ENCODE results near the gene DACH2.

The DACH2 gene

DNA sequence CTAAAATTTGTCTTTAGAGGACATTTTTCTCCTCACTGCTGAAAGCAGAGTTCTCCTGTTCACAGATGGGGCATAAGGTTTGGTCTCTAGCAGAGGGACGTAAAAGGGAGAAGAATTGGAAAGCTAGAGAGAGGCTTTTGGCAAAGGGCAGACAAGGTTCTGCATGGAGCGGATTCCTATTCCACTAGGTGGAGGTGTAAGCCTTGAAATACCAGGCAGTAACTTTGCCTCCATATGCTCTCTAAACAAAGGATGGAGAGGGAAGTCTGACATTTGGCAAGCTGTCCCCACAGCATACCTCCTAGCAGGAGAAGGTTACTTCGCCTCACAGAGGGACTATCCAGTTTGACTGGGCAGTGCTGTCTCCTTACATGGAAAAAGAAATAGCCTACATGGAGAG lies 174.7 kb downstream of the DACH2 start:
- DNase-seq (ENCODE audit: low read depth in 2 of 2) = no peak

DNA sequence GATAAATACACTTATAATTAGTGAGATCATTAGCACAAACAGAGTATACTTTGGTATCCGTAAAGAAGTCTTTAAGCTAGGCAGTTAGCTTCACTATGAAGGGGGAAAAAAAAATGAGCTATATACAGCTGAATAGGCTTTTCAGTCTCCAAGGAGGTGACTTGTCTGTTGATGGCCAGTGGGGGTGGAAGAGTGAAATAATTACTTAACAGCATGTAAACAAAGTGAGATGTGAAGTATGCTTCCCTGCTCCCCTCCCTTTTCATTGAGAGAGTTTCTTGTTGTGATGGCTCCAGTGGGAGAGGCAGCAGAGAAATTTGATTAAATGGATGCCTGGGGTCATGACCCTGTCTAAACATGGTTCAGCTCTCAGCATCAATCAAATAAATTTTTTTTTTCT lies 180.9 kb downstream of the DACH2 start:
- no peak for DNase-seq (ENCODE audit: low read depth in 2 of 2)

DNA sequence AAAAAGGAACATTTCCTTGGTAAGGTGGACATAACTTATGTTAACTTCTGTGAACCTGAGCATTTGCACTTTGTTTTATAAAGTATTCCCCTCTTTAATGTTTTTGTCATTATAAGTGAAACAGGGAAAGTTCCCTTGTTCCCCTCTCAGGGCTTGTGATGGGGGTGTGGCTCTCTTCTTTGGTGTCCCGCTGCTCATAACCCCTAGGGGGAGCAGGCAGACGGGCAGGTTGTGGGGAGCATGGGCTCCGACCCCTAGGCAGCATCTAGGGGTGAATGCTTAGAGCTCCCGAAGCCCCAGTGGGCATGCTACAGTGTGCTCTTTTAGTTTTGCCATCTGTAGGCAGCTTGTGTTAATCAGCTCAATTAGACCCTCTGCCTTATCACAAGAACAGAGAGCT lies 200.4 kb downstream of the DACH2 start:
- no peak for DNase-seq (ENCODE audit: low read depth in 2 of 2)

DNA sequence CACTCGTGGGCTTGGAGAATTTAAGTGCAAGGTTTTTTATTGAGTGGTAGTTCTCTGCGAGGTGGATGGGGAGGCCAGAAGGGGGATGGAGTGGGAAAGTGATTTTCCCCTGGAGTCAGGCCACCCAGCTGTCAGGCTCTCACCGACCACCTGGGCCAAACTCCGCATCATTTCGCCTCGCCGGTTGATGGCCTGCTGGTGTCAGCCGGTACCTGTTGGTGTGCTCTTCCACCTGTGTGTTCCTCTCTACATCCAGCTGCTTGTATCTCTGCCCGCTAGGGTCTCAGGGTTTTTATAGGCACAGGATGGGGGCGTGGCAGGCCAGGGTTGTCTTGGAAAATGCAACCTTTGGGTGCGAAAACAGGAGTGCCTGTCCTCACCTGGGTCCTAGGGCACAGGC lies 200.9 kb downstream of the DACH2 start:
- no peak for DNase-seq (ENCODE audit: low read depth in 2 of 2)

DNA sequence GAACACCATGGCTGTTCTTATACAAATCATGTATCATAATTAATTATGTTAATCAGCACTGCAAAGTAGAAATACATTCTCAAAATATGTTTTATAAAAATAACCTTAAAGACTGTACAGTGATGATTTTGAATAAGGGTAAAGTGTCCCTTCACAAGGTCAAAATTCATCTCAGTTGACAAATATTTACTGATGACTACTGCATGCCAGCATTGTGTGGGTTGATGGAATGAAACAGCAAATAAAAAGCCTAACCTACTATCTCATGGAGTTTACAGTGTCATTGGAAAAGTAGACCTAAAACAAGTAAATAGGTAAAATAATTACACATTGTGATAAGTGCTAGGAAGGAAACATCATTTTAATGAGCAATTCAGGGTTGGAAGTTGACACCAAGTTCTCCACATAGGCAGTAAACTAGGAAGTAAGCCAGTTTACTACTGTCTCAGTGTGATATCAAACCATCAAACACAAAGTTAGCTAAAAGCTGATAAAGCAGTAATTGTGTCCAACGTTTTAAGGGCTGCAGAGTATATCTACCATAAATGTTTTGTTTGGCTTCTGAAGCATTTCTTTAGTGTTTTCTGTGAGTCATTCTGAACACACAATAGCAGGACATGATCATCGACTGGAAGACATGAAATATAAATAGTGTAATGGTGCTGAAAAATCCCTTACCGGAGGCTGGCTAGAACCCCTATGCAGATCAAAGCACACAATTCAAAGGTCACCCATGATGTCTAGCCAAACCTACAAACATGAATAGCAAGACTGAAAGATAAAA lies 221.8 kb downstream of the DACH2 start:
- DNase-seq (ENCODE audit: low read depth in 2 of 2) = no peak

DNA sequence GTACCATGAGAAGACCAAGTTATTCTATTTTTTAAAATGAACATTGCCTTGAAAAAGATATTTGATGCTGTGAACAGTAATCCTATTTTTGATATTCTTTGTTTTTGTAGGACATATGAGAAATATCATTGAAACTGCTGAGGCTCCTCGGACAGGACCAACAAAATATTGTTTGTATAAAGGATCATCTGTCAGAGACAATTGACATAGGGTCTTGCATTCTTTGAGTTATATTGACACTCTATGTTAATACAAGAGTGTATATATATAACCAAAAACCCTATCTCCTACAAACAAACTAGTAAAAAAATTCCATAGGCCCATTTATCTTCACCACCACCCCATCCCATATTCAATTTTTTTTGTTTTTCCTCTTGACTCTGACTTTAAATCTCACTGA lies 222.7 kb downstream of the DACH2 start:
- no peak for DNase-seq (ENCODE audit: low read depth in 2 of 2)

DNA sequence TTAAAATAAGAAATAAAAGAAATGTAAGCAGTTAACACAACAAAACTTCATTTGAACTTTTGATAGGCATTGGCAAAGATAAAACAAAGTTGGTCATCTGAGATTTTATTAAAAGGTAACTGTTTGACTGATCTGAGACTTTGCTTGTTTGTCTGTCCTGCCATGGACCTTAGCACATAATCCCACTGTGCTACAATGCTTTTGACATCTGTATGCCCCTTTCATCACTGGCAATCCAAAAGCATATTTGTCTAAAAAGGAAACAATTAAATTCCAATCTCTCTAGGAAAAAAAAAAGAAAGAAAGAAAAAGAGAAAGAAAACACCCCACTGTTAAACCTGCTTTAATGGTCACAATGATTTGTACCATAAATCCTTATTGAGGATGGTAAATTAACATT lies 231.0 kb downstream of the DACH2 start:
- DNase-seq (ENCODE audit: low read depth in 2 of 2) = no peak

DNA sequence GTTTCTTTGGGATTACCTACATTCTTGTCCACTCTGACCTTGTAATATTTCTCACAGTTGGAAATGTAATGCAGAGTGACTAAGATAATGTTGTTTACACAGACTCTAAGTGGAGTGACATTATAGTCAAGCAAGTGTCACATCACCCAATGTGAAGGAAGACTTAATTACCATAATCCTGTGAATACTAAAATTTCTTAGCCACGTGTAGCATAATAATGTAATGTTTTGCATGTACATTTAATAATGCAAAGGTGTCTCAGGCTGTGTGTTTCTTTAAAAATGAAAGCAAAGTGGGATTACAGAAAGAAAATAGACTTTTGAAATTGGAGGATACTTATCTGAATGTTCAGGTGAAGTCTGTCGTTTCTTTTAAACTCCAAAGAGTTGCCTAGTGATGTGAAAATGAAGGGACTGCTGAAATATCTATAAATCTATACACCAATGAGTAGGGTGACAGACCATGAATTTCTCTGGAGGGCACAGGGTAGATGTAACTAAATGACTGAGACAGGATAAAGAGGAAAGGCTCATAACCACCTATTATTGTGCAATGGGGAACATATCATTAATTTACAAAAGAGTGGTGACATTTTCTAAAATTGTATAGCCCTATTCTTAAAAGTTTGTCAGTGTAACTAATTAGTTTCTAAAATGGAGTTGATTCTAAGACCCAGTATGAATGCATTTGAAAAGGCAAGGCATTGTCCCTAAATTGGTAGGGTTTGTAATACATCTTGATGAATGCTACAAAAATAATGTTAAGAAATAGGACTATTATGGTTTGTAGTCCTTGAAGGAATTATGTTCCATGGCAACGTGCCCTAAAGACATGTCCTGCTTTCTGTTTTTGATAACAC lies 235.7 kb downstream of the DACH2 start:
- no peak for DNase-seq (ENCODE audit: low read depth in 2 of 2)

DNA sequence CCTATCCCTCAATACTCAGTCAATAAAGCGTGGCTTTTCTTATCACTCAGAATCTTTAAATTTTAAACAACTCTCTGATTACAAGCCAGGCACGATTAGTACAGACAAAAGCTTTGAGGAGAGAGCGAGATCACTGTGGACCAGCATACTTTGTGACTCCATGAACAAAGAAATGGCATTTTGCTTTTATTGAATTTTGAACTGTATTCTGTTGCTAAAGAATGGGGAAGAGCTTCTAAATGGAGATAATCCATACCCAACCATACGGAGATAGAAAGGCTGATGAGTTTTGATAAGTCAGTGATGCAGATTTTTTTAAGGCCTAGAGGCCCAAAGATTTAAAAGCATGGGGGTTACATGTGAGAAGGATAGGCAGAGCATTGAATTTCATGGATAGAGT lies 259.1 kb downstream of the DACH2 start:
- DNase-seq (ENCODE audit: low read depth in 2 of 2) = no peak

DNA sequence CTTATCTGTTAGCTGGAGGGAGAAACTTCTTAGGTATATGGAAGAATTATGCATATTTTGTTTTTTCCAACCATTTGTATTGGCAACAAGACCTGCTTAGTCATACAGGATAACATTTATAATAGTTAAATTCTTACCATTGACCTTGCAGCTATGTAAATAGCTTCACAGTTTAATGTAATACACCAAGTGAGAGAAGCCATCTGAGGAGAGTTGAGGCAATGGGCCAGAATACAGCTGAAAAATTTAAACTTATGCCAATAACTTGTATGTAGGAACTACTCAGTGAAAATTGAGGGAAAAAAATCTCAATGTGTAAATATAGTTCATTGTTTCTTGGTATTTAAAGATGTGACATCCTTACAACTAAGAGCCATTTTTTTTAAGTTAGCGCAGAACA lies 273.5 kb downstream of the DACH2 start:
- DNase-seq (ENCODE audit: low read depth in 2 of 2) = no peak

DNA sequence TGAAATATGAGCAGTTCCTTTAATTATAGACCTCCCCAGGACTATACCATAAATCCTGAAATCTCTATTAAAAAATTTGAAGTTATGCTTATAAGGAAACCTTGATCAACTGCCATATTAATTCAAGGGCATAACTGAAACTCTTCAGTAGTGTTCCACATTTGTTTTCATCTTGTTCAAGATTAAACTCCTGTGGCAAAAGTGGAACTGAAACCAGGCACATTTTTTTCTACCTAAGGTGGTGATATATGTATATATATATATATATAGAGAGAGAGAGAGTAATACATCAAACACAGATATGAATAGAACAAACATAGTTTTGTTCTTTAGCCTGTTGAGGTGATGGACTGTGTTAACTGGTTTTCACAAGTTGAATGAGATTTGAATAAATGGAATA lies 287.9 kb downstream of the DACH2 start:
- DNase-seq (ENCODE audit: low read depth in 2 of 2) = no peak

DNA sequence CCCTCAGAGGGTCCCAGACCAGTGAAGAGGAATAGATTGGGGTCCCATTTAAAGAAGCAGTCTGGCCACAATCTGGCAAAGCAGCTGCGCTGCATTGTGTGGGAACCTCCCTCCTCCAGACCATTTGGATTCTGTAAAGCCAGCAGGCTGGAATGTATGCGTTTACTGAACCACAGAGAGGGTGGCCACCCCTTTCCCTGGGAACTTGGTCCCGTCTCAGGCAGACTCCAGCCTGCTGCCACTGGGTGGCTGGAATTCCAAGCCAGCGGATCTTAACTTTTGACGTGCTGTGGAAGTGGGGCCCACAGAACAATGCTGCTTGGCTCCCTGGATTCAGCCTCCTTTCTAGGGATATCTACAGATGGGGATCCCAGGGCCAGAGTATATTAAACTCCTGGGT lies 307.2 kb downstream of the DACH2 start:
- DNase-seq (ENCODE audit: low read depth in 2 of 2) = no peak

DNA sequence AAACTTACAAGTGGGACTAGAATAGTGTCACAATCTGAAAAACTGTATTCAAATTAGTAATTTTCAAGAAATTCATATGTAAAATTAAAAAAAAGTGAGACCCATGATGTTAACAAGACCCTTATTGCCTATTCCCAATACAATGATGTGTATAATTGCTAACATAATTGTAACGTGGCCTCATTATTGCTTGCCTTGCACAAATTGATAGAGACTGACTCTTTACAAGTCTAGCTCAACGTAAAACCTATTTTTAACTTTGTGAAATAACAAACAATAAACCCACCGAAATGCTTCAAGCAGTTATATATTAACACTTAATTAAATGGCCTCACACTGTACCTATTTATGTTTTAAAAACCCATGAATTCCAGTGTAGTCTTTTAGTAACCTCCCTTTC lies 312.5 kb downstream of the DACH2 start:
- no peak for DNase-seq (ENCODE audit: low read depth in 2 of 2)

DNA sequence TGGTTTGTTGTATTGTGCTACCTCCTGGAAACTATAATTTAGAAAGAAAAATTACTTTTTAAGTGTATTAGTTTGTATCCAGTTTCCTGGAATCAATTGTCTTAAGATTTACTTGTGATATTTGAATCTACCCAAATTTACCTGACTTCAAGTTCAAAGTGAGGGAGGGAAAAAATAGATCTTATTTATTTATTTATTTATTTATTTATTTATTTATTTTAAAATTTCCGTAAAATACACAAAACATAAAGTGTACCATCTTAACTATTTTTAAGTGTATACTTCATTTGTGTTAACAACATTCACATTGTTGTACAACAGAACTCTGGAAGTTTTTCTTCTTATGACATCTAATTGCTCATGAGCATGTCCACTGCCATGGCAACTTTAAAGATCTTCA lies 356.0 kb downstream of the DACH2 start:
- no peak for DNase-seq (ENCODE audit: low read depth in 2 of 2)

DNA sequence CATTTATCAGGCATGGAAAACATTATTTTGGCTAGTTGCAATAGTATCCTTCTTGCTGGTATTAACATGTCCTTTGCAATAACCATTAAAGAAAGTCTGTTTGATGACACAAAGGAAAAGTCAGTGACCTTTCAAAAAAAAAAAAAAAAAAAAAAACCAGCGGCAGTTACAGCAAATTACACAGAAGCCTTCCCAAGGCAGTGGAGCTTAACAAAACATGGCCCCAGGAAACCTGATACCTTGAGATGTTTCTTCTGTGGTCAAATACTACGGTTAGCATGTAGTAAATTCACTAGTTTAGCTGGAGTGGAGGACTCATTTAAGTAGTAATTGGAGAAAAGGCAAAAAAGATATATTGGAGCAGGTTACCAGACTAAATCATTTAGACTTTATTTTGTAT lies 359.1 kb downstream of the DACH2 start:
- no peak for DNase-seq (ENCODE audit: low read depth in 2 of 2)

DNA sequence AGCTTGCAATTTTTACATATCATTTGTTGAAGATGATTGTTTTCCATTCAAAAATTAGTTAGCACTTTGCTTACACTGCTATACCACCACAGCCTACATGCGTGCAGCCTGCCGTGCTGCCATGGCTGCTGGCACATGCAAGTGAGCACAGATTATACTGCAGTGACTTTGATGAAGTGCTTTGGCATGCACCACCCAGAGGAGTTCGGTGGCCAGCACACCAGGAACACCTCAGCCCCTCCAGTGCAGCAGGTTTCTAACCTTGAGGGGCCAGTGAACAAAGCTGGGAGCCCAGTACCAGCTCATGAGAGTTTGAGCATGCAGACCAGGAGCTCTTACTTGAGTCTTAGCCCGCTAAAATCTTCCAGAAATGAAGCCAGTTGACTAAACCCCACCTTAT lies 431.5 kb downstream of the DACH2 start:
- no peak for DNase-seq (ENCODE audit: low read depth in 2 of 2)

DNA sequence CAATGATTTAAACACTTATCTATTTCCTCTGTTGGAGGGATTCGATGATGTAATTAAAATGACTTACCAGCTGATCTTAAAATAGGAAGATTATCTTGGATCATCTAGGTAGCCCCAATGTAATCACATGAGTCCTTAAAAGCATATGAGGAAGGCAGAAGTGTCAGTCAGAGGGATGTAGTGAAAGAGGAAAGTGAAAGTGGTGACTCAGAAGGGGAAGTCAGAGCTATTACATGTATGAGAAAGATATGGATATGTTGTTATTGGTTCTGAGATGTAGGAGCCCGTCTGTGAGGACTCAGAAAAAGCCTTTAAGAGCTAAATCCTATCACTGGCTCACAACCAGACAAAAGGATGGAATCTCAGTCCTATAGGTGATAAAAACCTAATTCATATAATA lies 456.4 kb downstream of the DACH2 start:
- DNase-seq (ENCODE audit: low read depth in 2 of 2) = no peak

DNA sequence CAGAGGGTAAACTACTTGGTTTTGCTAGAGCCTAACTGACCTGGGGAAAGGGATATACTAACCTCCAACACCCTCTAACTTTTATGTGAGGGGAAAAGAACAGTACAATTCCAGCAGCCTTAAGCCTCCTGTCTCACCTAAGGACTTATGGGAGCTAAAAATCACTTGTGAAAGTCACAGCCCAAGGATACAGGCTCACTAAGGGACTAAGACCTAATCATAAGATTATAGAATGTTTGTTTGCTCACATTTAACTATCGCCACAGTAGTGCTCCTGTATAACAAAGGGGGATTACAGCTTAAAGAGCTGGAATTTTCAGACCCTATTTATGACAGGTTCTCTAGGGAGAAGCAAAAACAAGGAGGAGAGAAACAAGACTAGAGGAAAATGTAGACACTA lies 548.7 kb downstream of the DACH2 start:
- DNase-seq (ENCODE audit: low read depth in 2 of 2) = no peak

DNA sequence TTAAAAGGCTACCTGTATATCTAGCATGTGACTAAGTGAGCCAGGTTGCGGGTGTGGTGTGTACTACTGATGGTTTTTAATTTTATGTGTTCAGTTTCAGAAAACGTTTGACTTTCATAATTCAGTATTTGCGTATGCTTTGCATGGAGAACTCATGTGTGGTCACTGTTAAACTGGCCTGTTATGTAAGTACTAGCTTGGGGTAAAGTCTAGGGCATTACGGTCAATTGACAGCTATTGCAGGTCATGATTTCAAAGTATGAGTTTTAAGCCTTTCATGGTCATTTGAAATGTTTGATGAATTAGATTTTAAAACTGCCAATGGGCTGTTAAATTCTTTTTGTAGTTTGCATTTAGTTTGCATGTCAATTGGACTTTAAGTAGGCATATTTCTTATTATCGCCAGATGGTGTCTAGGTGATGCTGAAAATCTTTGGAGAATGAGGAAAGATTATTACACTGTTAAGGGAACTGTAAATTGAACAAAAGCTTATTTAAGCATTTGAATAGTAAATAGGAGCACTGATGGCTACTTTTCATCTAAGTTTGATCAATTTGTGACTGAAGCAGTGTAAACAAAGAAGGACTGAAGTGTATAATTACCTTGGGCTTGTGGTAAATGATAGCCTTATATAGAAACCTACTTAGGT lies 563.4 kb downstream of the DACH2 start:
- no peak for DNase-seq (ENCODE audit: low read depth in 2 of 2)

DNA sequence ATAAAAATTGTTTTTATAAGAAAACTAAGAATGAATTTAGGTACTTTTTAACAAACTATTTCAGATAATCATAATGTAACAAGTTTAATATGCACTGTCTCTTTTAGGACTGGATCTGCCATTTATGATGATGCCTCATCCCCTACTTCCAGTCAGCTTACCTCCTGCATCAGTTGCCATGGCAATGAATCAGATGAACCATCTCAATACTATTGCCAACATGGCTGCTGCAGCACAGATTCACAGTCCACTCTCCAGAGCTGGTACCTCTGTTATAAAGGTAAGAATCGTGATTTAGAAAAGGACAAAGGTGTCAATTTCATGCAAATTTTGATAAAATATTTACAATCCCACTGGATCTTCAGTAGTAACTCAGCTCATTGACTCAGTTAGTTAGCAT lies 566.2 kb downstream of the DACH2 start:
- no peak for DNase-seq (ENCODE audit: low read depth in 2 of 2)

DNA sequence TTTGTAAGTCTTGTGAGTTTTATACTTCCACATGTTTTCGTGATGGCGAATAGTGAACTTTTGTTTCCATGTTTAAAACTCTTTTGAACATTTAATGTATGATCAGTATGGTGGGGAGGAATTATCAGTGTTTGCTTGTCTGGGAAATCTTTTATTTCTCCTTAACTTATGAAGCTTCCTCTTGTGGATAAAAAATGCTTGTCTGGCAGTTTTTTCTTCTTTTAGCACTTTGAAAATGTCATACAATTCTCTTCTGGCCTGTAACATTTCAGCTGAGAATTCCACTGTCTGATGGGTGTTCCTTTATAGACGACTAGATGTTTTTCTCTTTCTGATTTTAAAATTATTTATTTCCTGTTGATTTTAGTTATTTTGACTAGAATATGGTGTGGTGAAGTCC lies 576.0 kb downstream of the DACH2 start:
- DNase-seq (ENCODE audit: low read depth in 2 of 2) = no peak

DNA sequence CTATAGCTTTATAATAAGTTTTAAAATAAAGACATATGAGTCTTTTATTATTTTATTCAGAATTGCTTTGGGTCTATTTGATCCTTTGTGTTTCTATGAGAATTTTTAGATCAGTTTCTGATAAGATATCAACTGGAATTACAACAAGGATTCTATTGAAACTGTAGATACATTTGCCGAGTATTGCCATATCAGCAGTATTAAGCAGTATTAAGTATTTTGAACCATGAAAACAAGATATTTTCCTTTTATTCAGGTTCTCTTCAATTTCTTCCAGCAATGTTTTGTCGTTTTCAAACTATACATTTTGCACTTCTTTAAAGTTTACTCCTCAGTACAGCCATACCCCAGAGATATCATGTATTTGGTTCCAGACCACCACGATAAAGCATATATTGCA lies 598.8 kb downstream of the DACH2 start:
- no peak for DNase-seq (ENCODE audit: low read depth in 2 of 2)

DNA sequence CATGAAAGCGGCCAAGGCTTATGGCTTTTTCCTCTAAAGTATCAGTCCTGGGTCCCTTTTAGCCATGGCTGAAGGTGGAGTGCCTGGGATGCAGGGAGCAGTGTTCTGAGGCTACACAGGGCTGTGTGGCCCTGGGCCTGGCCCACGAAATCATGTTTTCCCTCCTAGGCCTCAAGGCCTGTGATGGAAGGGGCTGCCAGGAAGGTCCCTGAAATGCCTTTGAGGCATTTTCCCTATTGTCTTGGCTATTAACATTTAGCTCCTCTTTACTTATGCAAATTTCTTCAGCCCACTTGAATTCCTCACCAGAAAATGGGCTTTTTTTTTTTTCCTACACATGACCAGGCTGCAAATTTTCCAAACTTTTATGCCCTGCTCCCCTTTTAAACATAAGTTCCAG lies 657.0 kb downstream of the DACH2 start:
- no peak for DNase-seq (ENCODE audit: low read depth in 2 of 2)
